GM12891 (cell line): Measurements from ENCODE around the gene A4GNT.
"Not testable (repeated sequence)": the region's sequence is repeated elsewhere in the genome, so short reads cannot be mapped to it uniquely, and the experiment has no call there.

ENCODE experiments used
- DNase-seq: peaks from one replicate; pipeline ENCODE4 v3.0.0; 2011; ENCODE audit warnings: low spot score; ENCODE audit not compliant: insufficient read length
- FAIRE-seq: peaks from 2 replicates; lab custom pipeline; 2011; peaks lifted over from hg19 to GRCh38; lab: Jason Lieb, UNC
- PAX5 ChIP-seq: IDR thresholded peaks from 2 replicates; pipeline ENCODE4 v1.6.1; 2011; ENCODE audit warnings: low read length, moderate library complexity, mild to moderate bottlenecking; ENCODE audit not compliant: insufficient read depth, severe bottlenecking
- POLR2A ChIP-seq: IDR thresholded peaks from 2 replicates; pipeline ENCODE4 v1.6.1; 2011; ENCODE audit warnings: low read depth, low read length, control low read depth
- POLR2AphosphoS5 ChIP-seq: IDR thresholded peaks from 2 replicates; pipeline ENCODE4 v1.6.1; 2011; ENCODE audit warnings: low read depth, low read length, control low read depth
- POU2F2 ChIP-seq: IDR thresholded peaks from 2 replicates; pipeline ENCODE4 v1.6.1; 2011; ENCODE audit warnings: low read depth, mild to moderate bottlenecking, control low read depth, low read length, moderate library complexity
- SPI1 ChIP-seq: IDR thresholded peaks from 2 replicates; pipeline ENCODE4 v1.6.1; 2011; ENCODE audit warnings: low read depth, low read length, control low read depth
- TAF1 ChIP-seq: IDR thresholded peaks from 2 replicates; pipeline ENCODE4 v1.6.1; 2011; ENCODE audit warnings: low read depth, low read length, control low read depth

A4GNT gene

DNA sequence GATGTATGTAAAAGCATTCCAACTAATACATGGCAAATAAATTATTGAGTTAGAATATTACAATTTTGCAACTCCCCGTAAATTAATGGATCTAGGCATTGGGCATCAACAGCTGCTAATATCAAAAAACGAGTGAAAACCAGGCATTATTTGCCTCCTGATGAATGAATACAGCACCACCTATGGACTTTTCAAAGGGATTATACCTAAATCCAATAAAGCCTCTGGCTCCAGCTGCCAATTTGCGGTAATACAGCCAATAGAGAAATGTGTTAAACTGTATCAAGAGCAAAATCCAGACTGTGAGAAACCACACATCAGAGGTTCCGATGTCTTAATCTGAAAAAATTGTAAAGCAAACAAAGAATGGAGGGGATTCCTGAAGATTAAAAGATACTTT lies 16.3 kb upstream of the A4GNT start:
- no peak for TF ChIP-seq SPI1
- no peak for TF ChIP-seq POLR2AphosphoS5
- TF ChIP-seq POLR2A = no peak
- TF ChIP-seq PAX5 = no peak
- TF ChIP-seq TAF1 = no peak
- no peak for TF ChIP-seq POU2F2
- DNase-seq (no peak), FAIRE-seq (no peak)

DNA sequence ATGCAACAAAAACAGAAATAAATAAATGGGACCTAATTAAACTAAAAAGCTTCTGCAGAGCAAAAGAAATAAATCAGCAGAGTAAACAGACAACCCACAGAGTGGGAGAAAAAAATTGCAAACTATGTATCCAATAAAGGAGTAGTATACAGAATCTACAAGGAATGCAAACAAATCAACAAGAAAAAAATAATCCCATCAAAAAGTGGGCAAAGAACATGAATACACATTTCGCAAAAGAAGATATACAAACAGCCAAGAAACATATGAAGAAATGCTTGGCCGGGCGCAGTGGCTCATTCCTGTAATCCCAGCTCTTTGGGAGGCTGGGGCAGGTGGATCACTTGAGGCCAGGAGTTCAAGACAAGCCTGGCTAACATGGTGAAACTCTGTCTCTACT lies 10.0 kb upstream of the A4GNT start:
- DNase-seq, FAIRE-seq: not testable (repeated sequence)

DNA sequence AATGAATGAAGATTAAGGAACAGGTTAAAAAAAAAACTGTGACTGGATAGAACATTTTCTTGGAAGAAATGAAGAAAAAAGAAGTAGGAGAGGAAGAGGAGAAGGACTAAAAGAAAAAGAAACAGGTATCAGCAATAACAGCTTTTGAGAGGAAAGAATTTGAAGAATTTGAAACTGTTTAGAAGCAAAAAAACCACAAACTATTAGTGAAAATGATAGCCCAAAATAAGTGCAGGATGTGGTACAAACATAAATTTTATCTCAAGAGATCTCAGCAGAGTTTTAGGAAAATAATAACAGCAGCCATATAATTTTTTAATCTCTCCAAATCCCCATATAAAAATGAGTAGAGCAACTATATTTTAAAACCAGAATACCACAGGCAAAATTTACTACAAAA lies 8.8 kb upstream of the A4GNT start:
- TF ChIP-seq SPI1 = no peak
- no peak for TF ChIP-seq PAX5
- no peak for TF ChIP-seq TAF1
- TF ChIP-seq POLR2A = no peak
- TF ChIP-seq POLR2AphosphoS5 = no peak
- TF ChIP-seq POU2F2 = no peak
- FAIRE-seq (no peak), DNase-seq (no peak)

DNA sequence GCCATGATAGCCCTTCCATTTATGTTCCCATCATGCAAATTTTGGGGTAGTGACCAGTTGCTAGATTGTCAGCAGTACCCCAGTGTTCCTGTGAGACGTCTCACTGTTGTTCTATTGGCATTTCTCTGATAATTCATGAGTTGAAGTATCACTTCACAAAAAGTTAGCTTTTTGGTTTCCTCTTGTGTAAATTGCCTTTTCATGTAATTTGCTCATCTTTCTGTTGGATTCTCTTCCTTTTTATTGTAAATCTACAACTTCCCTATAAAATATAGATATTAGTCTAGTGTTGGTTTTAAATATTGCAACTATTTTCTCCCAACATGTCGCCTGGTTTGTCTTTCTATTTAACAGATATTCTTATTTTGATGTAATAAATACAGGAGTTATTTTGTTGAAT lies 7.5 kb upstream of the A4GNT start:
- FAIRE-seq (no peak), DNase-seq (no peak)
- TF ChIP-seq POU2F2 (no peak), POLR2A (no peak), POLR2AphosphoS5 (no peak), TAF1 (no peak), SPI1 (no peak), PAX5 (no peak)

DNA sequence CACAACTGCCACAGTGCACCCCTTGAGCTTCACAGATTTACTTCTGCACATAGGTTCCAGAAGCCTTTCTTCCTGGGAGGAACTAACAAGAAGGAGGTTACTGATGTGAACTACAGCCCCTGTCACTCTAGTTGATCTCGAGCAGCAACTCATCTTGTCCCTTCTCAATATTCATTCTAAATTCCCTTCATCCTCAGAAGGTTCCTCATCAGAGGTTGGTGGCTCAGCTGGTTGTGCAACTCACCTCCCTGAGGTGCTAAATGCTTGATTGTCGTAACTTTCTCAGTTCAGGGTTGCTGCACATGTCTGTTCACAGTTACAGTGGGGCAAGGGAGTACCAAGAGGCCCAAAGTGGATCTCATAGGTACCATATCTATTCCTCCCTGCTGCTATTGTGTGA lies 5.7 kb upstream of the A4GNT start:
- no peak for DNase-seq
- no peak for FAIRE-seq

DNA sequence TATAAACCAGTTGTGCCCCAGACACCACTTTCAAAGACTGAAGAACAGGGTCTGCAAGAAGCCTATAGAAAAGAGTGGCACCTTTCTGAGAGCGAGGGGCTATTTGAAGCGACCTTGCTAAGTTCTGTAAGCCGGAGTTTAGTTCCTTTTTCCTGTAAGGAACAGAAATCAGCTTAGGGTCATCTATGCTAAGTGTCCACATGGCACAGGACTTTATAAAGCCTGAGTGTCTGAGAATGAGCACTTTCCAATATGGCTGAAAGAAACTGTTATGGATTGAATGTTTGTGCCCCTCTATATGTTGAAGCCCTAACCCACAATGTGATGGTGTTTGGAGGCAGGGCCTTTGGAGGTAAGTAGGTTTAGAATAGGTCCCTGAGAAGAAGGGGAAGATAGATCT lies 4.0 kb upstream of the A4GNT start:
- TF ChIP-seq SPI1 = no peak
- no peak for TF ChIP-seq POU2F2
- no peak for TF ChIP-seq POLR2A
- FAIRE-seq (no peak), DNase-seq (no peak)

More for the DNA sequence above, 5.7 kb upstream of the A4GNT start:
- TF ChIP-seq POLR2AphosphoS5 (no peak), TAF1 (no peak), POU2F2 (no peak), SPI1 (no peak), POLR2A (no peak), PAX5 (no peak)

DNA sequence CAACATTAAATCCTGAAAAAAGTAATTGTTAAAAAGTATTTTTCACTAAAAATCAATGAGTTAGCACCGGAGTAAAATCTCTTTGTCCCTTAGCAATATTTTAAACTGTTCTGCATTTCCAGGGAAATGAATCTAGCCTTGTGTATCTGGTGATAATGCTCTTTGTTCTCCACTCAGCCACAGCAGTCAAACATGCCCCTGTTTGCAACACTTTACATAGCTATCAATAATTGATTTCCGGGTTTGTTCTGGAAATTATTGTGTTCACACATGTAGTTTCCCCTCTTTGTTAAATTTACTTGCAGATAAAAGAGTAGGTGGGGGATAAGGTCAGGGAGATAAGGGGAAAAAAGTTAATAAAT lies 3.6 kb upstream of the A4GNT start:
- no peak for DNase-seq
- TF ChIP-seq PAX5 (no peak), POLR2A (no peak), POLR2AphosphoS5 (no peak), SPI1 (no peak), TAF1 (no peak), POU2F2 (no peak)
- FAIRE-seq = no peak

DNA sequence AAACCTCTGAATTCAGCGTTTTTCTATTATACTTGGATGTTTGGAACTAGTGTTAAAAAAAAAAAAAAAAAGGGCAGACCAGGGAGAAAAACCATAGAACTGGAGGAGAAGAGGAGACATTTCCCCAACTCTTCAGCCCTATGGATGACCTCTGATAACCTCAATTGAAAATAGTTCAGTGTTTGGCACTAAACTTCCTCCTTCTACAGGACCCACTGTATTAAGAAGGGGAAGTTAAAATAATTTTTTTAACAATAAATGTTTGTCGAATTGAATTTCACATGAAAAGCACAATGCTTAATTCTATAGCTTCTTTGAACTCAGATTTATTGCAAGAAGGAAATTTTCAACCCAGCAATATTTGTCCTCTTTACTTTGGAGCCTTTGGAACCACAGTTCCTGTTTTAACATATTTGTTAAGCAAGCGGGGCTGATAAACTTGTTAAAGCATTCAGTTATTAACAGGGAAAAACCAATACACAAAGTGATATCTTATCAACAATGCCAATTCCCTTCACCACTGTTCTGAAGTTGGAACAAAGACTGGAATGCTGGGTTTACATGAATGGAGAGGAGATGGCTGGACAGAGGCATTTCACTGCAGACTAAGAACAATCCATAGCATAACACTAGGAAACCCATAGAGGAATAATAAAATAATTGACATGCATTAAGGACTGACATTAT lies 3.1 kb upstream of the A4GNT start:
- FAIRE-seq (no peak), DNase-seq (no peak)
- TF ChIP-seq POU2F2 (no peak), POLR2AphosphoS5 (no peak), POLR2A (no peak), SPI1 (no peak), TAF1 (no peak), PAX5 (no peak)

DNA sequence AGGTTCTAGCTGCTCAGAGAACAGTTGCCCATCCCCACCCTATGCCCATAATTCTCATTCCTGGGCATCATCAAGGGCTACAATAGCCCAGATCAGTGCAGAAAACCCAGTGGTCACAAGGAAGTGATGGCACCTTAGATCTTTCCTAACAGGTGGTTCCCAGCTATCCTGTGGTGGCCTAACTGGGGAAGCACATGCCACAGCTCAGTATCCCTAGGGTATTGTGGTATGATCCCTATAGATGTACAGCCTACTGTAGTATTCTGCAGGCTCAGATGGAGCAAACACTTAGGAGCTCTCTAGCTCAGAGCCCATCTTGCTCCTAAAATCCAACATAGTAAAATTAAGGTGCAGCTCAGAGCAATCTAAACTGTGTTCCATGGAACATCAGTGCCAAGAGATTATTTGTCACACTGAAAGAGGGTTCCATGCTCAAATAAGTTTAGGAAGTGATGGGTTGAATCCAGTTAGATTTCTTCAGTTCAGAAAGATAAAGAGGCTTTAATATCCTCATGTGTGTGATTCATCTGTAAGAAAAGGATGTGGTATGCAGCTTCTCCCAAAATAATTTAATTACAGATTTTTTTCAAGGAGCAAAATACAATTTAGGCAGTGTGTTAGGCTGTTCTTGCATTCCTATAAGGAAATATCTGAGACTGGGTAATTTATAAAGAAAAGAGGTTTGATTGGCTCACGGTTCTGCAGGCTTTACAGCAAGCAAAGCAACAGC lies 4.4 kb downstream of the A4GNT start:
- DNase-seq (no peak), FAIRE-seq (no peak)
- no peak for TF ChIP-seq POU2F2

DNA sequence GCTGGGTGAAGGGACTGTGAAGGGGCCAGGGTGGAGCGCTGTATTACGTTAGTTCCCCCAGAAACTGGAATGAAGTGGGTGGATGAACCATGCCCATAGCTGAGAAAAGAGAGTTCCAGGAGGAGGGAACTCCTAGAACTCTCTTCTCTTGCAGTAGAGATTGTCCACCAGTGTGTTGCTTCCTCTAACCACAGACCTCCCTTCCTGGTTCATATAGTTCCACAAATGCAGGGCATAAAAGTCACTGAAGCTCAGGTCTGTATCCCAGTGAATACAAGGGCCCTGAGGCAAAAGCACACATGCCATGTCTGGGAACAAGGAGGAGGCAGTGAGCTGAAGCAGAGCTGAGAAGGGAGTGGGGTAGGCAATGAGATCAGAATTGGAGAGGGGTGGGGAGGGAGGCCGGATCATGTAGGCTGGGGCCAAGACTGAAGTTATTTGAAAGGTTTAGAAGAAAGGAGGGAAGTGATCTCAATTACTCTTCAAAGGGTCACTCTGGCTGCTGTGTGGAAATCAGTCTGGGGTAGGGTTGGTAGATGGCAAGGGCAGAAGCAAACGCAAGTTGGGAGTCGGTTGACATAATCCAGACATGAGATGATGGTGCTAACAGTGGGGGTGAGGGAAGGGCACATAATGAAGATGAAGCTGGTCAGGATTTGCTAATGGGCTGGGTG lies 6.5 kb downstream of the A4GNT start:
- DNase-seq (no peak), FAIRE-seq (no peak)
- TF ChIP-seq POU2F2 (no peak), PAX5 (no peak), TAF1 (no peak), POLR2AphosphoS5 (no peak), POLR2A (no peak)
